K562 (cell line): ENCODE results near the gene PET117. TPM values are rescaled to one million over a fixed set of nuclear protein-coding genes. Genes with fewer than 3 reads are reported as not detected.
A peak's percentile ranks its signal among the peaks of the same experiment; 100 is the strongest.

Experiments used
- BRD9 ChIP-seq: fragments of 450-650 bp; IDR thresholded peaks from 2 replicates; pipeline ENCODE4 v1.6.1; 2018; ENCODE audit warnings: low read depth; ENCODE audit not compliant: partially characterized antibody
- CEBPB ChIP-seq: fragments of 450-650 bp; IDR thresholded peaks from 2 replicates; pipeline ENCODE4 v1.6.1; 2016; ENCODE audit warnings: missing genetic modification characterization, missing compliant biosample characterization
- FOXK2 ChIP-seq, 2 experiments: fragments of 450-650 bp; IDR thresholded peaks in 1 of 2; conservative IDR thresholded peaks in 1 of 2; 2 replicates each; pipeline ENCODE4 v1.6.1; 2016; ENCODE audit warnings: low read depth in 2 of 2, mild to moderate bottlenecking in 1 of 2
- GATAD2B ChIP-seq: fragments of 450-650 bp; IDR thresholded peaks from 2 replicates; pipeline ENCODE4 v1.6.1; 2017; ENCODE audit warnings: mild to moderate bottlenecking, borderline replicate concordance
- GTF2F1 ChIP-seq: IDR thresholded peaks from 2 replicates; pipeline ENCODE4 v1.6.1; 2011; ENCODE audit warnings: low read depth, low read length, improper control_type of control experiment
- HMGN3 ChIP-seq: IDR thresholded peaks from 2 replicates; pipeline ENCODE4 v1.6.1; 2011; ENCODE audit warnings: borderline replicate concordance, low read depth, mild to moderate bottlenecking, mixed read lengths, low read length; ENCODE audit not compliant: insufficient read length; ENCODE audit errors: extremely low read depth
- MAFK ChIP-seq: IDR thresholded peaks from 2 replicates; pipeline ENCODE4 v1.6.1; 2011; ENCODE audit warnings: low read length, improper control_type of control experiment
- MCM3 ChIP-seq: fragments of 450-650 bp; IDR thresholded peaks from 2 replicates; pipeline ENCODE4 v1.6.1; 2016
- MEF2A ChIP-seq: IDR thresholded peaks from 2 replicates; pipeline ENCODE4 v1.6.1; 2011; ENCODE audit warnings: low read depth, mild to moderate bottlenecking, low read length, moderate library complexity; ENCODE audit not compliant: control insufficient read depth
- NELFE ChIP-seq: IDR thresholded peaks from 2 replicates; pipeline ENCODE4 v1.6.1; 2011; ENCODE audit warnings: mild to moderate bottlenecking; ENCODE audit not compliant: insufficient read depth, insufficient read length
- NFE2L1 ChIP-seq: fragments of 450-650 bp; IDR thresholded peaks from 2 replicates; pipeline ENCODE4 v1.6.1; 2016; ENCODE audit warnings: missing genetic modification characterization, low read depth, mild to moderate bottlenecking, missing compliant biosample characterization, moderate library complexity, borderline replicate concordance
- POLR2A ChIP-seq: fragments of 450-650 bp; conservative IDR thresholded peaks from 2 replicates; pipeline ENCODE4 v1.6.1; 2016
- POLR2H ChIP-seq: IDR thresholded peaks from 2 replicates; pipeline ENCODE4 v1.6.1; 2016; ENCODE audit warnings: missing genetic modification characterization, low read depth, mild to moderate bottlenecking, control low read depth, missing compliant biosample characterization, moderate library complexity
- POLR3G ChIP-seq: IDR thresholded peaks from 2 replicates; pipeline ENCODE4 v1.6.1; 2011; ENCODE audit not compliant: insufficient read length, insufficient replicate concordance; ENCODE audit errors: extremely low read depth
- RB1 ChIP-seq: fragments of 450-650 bp; IDR thresholded peaks from 2 replicates; pipeline ENCODE4 v1.6.1; 2017; ENCODE audit warnings: low read depth, mild to moderate bottlenecking
- SRSF1 ChIP-seq: fragments of 200-400 bp; formaldehyde crosslinking; IDR thresholded peaks from 2 replicates; pipeline ENCODE4 v1.6.1; 2017; ENCODE audit warnings: mild to moderate bottlenecking, low read depth, low read length, moderate library complexity
- TCF7L2 ChIP-seq: fragments of 150-350 bp; IDR thresholded peaks from 2 replicates; pipeline ENCODE4 v1.6.1; 2016; ENCODE audit warnings: low read depth, mild to moderate bottlenecking, low read length, moderate library complexity
- TRIM24 ChIP-seq, 2 experiments: fragments of 450-650 bp; IDR thresholded peaks; 2 replicates each; pipeline ENCODE4 v1.6.1; 2016
- ZFPM2 ChIP-seq: fragments of 250-450 bp; sonication (Bioruptor Pico); IDR thresholded peaks from 2 replicates; pipeline ENCODE4 v1.5.1; 2022; ENCODE audit warnings: mild to moderate bottlenecking
- ZNF134 ChIP-seq: fragments of 250-450 bp; sonication (Bioruptor Pico); conservative IDR thresholded peaks from 2 replicates; pipeline ENCODE4 v1.4.0; 2020
- ZNF589 ChIP-seq: fragments of 200-800 bp; sonication (Bioruptor generic); IDR thresholded peaks from 2 replicates; pipeline ENCODE4 v1.6.1; 2016; ENCODE audit warnings: low read depth, missing genetic modification characterization, missing compliant biosample characterization
- ZNF695 ChIP-seq: fragments of 450-650 bp; formaldehyde crosslinking; IDR thresholded peaks from 2 replicates; pipeline ENCODE4 v1.4.0; 2020; ENCODE audit warnings: mild to moderate bottlenecking, moderate library complexity
- ZNF766 ChIP-seq: fragments of 200-800 bp; sonication (Bioruptor generic); conservative IDR thresholded peaks from 2 replicates; pipeline ENCODE4 v1.6.1; 2016; ENCODE audit warnings: missing genetic modification characterization, missing compliant biosample characterization
- ZSCAN29 ChIP-seq: fragments of 450-650 bp; IDR thresholded peaks from 2 replicates; pipeline ENCODE4 v1.6.1; 2017
- polyA plus RNA-seq, 8 experiments: library from polyadenylated mRNA; depleted of rRNA in 4 of 8; stranded (reverse) in 5 of 8; unstranded in 3 of 8; fragments of >200 nt; fragmentation: Nextera tagmentation in 2 of 8; fragmentation: Illumina TruSeq in 1 of 8; extraction: Ambion mirVana in 2 of 8; extraction: Trizol in 1 of 8; gene quantifications; 2 replicates each; pipeline versions ENCODE4 v1.2.1 to v1.2.3, GENCODE V29; 2011 to 2014; ENCODE audit warnings: inconsistent platforms in 1 of 8, missing spikeins in 1 of 8
- total RNA-seq, 7 experiments: library from RNA; depleted of rRNA in 6 of 7; stranded (reverse); fragments of >200 nt in 6 of 7; fragmentation: Illumina TruSeq in 2 of 7; extraction: Trizol in 2 of 7; gene quantifications; 2 replicates each; pipeline versions ENCODE4 v1.2.1 to v1.2.3, GENCODE V29; 2011 to 2021; ENCODE audit warnings: low replicate concordance in 1 of 7
- TF ChIP-seq, protein P1 (sequence below): fragments of 450-650 bp; conservative IDR thresholded peaks from 2 replicates; pipeline ENCODE4 v1.6.1; 2016; ENCODE audit warnings: missing genetic modification characterization, low read depth, mild to moderate bottlenecking, missing compliant biosample characterization, moderate library complexity
- TF ChIP-seq, protein P2 (sequence below): fragments of 450-650 bp; IDR thresholded peaks from 2 replicates; pipeline ENCODE4 v1.6.1; 2018; ENCODE audit not compliant: partially characterized antibody

PET117 gene
- total and polyA plus RNA-seq, 9 of the 15 experiments (the other 6 are each of a cell fraction or from before 2014, with no cell fraction given) = 7.1 to 18.2 (median 12.4) TPM

DNA sequence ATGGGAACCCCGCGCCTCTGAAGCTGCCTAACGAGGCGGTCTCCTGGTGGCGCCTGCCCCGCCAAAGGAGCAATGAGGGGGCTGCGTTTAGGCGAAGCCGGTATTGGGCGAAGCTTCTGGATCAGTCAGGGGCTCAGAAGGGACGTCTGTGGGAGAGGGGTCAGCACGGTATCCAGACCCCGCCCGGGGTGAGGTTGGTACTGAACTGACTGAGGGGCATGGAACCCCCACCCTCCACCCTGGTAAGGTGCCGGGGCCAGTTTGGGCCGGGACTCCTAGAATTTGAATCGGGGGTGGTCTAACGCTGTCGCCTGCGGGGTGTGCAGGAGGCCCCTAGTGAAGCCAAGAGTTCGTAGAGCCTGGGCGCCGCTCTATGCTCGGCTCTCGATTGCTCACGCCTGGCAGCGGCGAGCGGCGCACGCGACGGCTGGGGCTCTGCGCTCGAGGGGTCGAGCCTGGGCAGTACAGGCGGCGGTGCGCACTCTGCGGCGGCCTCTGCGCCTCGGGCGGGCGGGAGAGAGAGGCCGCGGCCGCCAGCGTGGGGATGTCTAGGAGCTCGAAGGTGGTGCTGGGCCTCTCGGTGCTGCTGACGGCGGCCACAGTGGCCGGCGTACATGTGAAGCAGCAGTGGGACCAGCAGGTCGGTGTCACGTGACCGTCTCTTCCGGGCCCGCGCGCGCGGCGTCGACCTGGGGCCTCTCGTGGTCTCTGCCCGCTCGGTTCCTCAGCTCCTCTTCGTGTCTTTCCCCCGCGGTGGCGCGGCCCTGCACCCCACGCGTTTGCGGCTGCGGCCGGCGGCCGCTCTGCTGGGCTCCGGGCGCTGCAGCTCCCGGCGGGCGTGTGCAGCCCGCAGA, at the start of gene PET117, which contains the start of gene KAT14 (continued):
- TF ChIP-seq, protein P1, sequence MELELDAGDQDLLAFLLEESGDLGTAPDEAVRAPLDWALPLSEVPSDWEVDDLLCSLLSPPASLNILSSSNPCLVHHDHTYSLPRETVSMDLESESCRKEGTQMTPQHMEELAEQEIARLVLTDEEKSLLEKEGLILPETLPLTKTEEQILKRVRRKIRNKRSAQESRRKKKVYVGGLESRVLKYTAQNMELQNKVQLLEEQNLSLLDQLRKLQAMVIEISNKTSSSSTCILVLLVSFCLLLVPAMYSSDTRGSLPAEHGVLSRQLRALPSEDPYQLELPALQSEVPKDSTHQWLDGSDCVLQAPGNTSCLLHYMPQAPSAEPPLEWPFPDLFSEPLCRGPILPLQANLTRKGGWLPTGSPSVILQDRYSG (tag) = no peak
- TF ChIP-seq ZSCAN29 = no peak
- no peak for TF ChIP-seq ZNF766 (CRISPR knock-in tag)
- no peak for TF ChIP-seq GTF2F1
- 0 out of 4 replicates have a peak, but pooled peaks of 1 of the 2 experiments have one; percentile 13 for TF ChIP-seq FOXK2 (conservative IDR thresholded peaks at IDR 0.05 in 1 of 2, IDR thresholded peaks at IDR 0.05 in 1 of 2; ENCODE audit: low read depth in 2 of 2)
- no peak for TF ChIP-seq POLR2H (tag)
- no peak for TF ChIP-seq TCF7L2
- TF ChIP-seq NFE2L1 = no peak
- no peak for TF ChIP-seq TRIM24 (IDR thresholded peaks at IDR 0.05)
- no peak for TF ChIP-seq ZNF589
- TF ChIP-seq HMGN3 = peak; percentile 88
- no peak for TF ChIP-seq ZNF695 (CRISPR knock-in tag)
- TF ChIP-seq, protein P2, sequence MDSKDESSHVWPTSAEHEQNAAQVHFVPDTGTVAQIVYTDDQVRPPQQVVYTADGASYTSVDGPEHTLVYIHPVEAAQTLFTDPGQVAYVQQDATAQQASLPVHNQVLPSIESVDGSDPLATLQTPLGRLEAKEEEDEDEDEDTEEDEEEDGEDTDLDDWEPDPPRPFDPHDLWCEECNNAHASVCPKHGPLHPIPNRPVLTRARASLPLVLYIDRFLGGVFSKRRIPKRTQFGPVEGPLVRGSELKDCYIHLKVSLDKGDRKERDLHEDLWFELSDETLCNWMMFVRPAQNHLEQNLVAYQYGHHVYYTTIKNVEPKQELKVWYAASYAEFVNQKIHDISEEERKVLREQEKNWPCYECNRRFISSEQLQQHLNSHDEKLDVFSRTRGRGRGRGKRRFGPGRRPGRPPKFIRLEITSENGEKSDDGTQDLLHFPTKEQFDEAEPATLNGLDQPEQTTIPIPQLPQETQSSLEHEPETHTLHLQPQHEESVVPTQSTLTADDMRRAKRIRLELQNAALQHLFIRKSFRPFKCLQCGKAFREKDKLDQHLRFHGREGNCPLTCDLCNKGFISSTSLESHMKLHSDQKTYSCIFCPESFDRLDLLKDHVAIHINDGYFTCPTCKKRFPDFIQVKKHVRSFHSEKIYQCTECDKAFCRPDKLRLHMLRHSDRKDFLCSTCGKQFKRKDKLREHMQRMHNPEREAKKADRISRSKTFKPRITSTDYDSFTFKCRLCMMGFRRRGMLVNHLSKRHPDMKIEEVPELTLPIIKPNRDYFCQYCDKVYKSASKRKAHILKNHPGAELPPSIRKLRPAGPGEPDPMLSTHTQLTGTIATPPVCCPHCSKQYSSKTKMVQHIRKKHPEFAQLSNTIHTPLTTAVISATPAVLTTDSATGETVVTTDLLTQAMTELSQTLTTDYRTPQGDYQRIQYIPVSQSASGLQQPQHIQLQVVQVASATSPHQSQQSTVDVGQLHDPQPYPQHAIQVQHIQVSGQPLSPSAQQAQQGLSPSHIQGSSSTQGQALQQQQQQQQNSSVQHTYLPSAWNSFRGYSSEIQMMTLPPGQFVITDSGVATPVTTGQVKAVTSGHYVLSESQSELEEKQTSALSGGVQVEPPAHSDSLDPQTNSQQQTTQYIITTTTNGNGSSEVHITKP = peak; percentile 36
- no peak for TF ChIP-seq CEBPB (tag)
- TF ChIP-seq MAFK = no peak
- TF ChIP-seq BRD9 = no peak
- TF ChIP-seq GATAD2B = peak; percentile 33; the same call in 1 of the 2 replicates
- no peak for TF ChIP-seq NELFE
- peak; percentile 81 for TF ChIP-seq POLR2A
- no peak for TF ChIP-seq MEF2A
- TF ChIP-seq RB1 = peak; percentile 55; the same call in 1 of the 2 replicates
- no peak for TF ChIP-seq ZFPM2
- TF ChIP-seq POLR3G = no peak
- TF ChIP-seq ZNF134 (CRISPR knock-in tag) = no peak
- TF ChIP-seq SRSF1 = no peak
- TF ChIP-seq MCM3 = no peak
